OCI-M2 (cell line): ENCODE measurements around the gene ECT2.
"Not testable (repeated sequence)": the region's sequence is repeated elsewhere in the genome, so short reads cannot be mapped to it uniquely, and the experiment has no call there.

ENCODE experiments used
- DNase-seq: peaks from one replicate; lab custom pipeline; 2025; ENCODE audit not compliant: unreplicated experiment; lab: John Stamatoyannopoulos, UW

The ECT2 gene

GRCh38 chr3:172735014-172735413 lies 15.5 kb upstream of the ECT2 start:
- no peak for DNase-seq

GRCh38 chr3:172739462-172739861 lies 11.1 kb upstream of the ECT2 start:
- DNase-seq = no peak

- DNase-seq = no peak
Measured at GRCh38 chr3:172746475-172746874, 4.1 kb upstream of the ECT2 start.

- DNase-seq = no peak
Measured at GRCh38 chr3:172749230-172749965, 1.1 kb upstream of the ECT2 start.

- DNase-seq = no peak
Measured at GRCh38 chr3:172750069-172750367, 508 bp upstream of the ECT2 start.

- DNase-seq = no peak
Measured at GRCh38 chr3:172751175-172751704, 714 bp downstream of the ECT2 start.

- no peak for DNase-seq
Measured at GRCh38 chr3:172752651-172753050, 2.1 kb downstream of the ECT2 start.

- no peak for DNase-seq
Measured at GRCh38 chr3:172753125-172753524, 2.6 kb downstream of the ECT2 start.

GRCh38 chr3:172760416-172760815 lies 9.9 kb downstream of the ECT2 start:
- DNase-seq = not testable (repeated sequence)

GRCh38 chr3:172766241-172766640 lies 15.7 kb downstream of the ECT2 start:
- DNase-seq = no peak

GRCh38 chr3:172766718-172767405 lies 16.3 kb downstream of the ECT2 start:
- no peak for DNase-seq

GRCh38 chr3:172770382-172770781 lies 19.9 kb downstream of the ECT2 start:
- no peak for DNase-seq

GRCh38 chr3:172771672-172772071 lies 21.1 kb downstream of the ECT2 start:
- DNase-seq = no peak

GRCh38 chr3:172776049-172776717 lies 25.7 kb downstream of the ECT2 start:
- no peak for DNase-seq

- DNase-seq = no peak
Measured at GRCh38 chr3:172777901-172778300, 27.4 kb downstream of the ECT2 start.

- no peak for DNase-seq
Measured at GRCh38 chr3:172782235-172782634, 31.7 kb downstream of the ECT2 start.

- no peak for DNase-seq
Measured at GRCh38 chr3:172786036-172786435, 35.5 kb downstream of the ECT2 start.

- no peak for DNase-seq
Measured at GRCh38 chr3:172787019-172787418, 36.5 kb downstream of the ECT2 start.

GRCh38 chr3:172787746-172788145 lies 37.2 kb downstream of the ECT2 start:
- no peak for DNase-seq

- no peak for DNase-seq
Measured at GRCh38 chr3:172799246-172799645, 48.7 kb downstream of the ECT2 start.

- no peak for DNase-seq
Measured at GRCh38 chr3:172800156-172800555, 49.6 kb downstream of the ECT2 start.

GRCh38 chr3:172803489-172803888 lies 53.0 kb downstream of the ECT2 start:
- DNase-seq = no peak
